Coronary artery (tissue), 2 donors: ENCODE data around the gene NUDT8.
"Not testable (repeated sequence)": the region's sequence is repeated elsewhere in the genome, so short reads cannot be mapped to it uniquely, and the experiment has no call there.

Experiments
- DNase-seq: peaks from one replicate; pipeline ENCODE4 v3.0.0-alpha.2; 2017; ENCODE audit warnings: low spot score
- H3K27ac ChIP-seq, 2 donors: fragments of 200-600 bp; sonication (generic); one replicate each; pipeline ENCODE4 v1.5.1; 2016 to 2019
- H3K4me3 ChIP-seq: fragments of 200-600 bp; sonication (generic); 2 replicates; pipeline ENCODE4 v1.5.1; 2016; ENCODE audit warnings: mild to moderate bottlenecking, moderate library complexity
- TF ChIP-seq, protein P1 (sequence below): fragments of 200-600 bp; sonication (generic); IDR thresholded peaks from one replicate; pipeline ENCODE4 v1.5.1; 2019; ENCODE audit warnings: antibody characterized with exemption

Gene NUDT8

DNA sequence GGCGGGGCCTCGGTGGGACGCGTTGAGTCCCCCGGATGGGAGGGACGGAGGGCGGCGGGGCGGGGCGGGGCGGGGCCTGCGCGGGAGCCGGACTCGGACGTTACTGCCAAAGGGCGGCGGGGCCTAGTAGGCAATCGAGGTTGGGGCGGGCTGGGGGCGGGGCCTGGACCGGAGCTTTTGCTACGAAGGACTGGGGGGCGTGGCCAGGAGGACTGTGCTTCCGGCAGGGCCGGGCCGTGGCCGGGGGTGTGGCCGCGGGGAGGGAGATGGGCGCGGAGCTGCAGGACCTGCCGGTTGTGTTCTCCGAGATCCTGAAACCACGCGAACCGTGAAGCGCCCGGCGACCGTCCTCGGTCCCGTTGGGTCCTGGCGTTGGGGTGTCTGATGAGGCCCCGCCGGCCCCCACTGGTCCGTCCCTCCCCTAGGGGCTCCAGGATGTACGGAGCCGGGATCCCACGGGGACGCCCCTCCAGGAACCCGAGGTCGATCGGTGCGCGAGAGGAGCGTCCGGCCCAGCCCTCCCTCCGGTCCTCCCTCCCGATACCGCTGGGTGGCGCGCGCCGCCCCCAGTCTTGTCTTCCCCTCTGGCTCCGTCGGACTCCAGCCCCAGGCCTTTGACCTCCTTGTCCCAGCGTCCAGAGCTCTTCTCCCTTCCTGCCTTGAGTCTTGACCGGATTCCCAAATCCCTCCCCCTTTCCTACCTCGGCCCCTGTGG is 648 bp upstream of the NUDT8 start:
- TF ChIP-seq, protein P1, sequence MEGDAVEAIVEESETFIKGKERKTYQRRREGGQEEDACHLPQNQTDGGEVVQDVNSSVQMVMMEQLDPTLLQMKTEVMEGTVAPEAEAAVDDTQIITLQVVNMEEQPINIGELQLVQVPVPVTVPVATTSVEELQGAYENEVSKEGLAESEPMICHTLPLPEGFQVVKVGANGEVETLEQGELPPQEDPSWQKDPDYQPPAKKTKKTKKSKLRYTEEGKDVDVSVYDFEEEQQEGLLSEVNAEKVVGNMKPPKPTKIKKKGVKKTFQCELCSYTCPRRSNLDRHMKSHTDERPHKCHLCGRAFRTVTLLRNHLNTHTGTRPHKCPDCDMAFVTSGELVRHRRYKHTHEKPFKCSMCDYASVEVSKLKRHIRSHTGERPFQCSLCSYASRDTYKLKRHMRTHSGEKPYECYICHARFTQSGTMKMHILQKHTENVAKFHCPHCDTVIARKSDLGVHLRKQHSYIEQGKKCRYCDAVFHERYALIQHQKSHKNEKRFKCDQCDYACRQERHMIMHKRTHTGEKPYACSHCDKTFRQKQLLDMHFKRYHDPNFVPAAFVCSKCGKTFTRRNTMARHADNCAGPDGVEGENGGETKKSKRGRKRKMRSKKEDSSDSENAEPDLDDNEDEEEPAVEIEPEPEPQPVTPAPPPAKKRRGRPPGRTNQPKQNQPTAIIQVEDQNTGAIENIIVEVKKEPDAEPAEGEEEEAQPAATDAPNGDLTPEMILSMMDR, result peak; percentile 51

DNA sequence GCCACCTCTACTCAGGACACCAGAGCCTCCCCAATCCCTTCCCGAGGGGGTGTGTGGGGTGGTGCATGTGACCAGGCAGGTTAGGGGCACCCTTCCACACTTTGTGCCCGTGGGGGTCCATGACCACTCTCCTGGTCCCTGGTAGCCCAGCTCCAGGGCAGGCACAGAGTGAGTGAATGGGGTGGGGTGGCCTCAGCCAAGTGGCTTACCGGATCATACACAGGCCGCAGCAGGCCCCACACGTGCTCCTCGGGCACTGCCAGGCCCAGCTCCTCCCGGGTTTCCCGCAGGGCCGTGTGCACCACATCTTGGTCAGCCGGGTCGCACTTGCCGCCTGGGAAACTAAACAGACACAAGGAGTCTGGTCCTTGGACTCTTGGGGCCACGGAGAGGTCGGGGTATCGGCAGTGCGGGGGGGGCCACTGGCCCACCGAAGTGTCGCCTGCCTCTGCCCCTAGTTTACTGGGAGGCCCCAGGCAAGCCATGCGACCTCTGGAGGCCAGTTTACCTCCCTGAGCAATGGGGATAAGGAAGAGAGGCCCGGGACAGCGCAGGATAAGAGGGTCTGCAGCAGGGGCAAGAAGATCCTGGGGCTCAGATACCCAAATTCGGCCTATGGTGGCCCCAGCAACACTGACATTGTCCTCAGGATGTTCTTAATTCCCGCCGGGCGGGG is 889 bp downstream of the NUDT8 start:
- Histone ChIP-seq H3K4me3 (peak overlapping the region; percentile 72), H3K27ac (peak overlapping the region; percentile 84 to 98)
- TF ChIP-seq, protein P1, result no peak
- no peak for DNase-seq

More for the DNA sequence above, 648 bp upstream of the NUDT8 start:
- peak overlapping the region; percentile 72 for H3K4me3 ChIP-seq
- H3K27ac ChIP-seq, result peak overlapping the region; percentile 84 to 98
- DNase-seq, result peak; percentile 100

DNA sequence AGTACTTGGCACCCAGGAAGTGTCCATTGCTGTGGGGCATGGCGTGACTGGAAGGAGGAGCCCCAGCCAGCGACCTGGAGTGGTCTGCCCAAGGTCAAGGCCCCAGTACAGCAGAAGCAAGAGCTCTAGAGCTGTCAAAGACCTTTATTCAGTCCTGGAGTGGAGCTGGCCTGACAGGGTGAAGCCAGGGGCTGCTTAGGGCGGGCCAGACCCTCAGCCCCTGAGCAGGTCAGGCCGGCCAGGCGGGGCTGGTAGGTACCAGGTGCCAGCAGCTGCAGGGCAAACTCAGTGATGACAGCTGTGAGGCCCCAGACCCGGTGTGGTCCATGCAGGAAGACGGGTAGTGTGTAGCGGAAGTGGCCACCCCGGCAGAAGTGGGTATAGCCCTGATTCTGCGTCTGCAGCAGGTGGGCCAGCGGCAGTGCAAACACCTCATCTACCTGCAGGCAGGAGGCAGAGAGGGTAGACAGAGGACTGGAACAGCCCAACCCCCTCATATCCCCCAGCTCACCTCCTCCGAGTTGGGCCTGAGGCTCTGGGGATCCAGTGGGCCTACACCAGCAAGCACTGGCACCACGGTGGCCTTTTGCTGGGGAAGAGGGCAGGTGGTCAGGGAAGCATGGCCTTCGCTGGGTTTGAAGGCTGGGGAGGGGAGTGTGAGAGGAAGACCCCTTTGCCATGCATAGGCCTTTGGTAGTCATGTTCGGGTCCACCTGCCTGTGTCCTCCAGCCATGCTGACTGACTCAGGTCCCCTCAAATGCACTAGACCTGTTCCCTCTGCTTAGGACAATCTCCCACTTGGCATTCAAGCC is 1.7 kb downstream of the NUDT8 start:
- DNase-seq, result no peak
- Histone ChIP-seq H3K27ac (no peak overlapping the region), H3K4me3 (no peak overlapping the region)
- TF ChIP-seq, protein P1, result no peak

DNA sequence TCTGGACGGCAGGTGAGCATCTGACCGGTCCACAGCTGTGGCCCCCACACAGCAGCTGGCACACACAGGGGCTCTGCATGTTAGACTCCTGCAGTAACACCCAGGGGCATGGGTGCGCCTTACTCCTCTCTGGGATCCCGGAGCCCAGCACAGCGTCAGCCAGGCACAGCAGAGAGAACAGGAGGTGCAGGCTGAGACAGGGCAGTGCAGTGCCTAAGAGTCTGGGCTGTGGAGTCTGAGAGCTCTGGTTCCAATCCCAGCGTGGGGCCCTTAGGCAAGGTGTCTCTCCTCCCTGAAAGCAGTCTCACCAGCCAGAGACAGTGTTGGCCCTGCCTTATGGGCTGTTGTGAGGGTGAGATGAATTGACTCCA is 2.3 kb downstream of the NUDT8 start:
- no peak for DNase-seq
- TF ChIP-seq, protein P1, result no peak
- no peak overlapping the region for H3K27ac ChIP-seq
- H3K4me3 ChIP-seq, result no peak overlapping the region

DNA sequence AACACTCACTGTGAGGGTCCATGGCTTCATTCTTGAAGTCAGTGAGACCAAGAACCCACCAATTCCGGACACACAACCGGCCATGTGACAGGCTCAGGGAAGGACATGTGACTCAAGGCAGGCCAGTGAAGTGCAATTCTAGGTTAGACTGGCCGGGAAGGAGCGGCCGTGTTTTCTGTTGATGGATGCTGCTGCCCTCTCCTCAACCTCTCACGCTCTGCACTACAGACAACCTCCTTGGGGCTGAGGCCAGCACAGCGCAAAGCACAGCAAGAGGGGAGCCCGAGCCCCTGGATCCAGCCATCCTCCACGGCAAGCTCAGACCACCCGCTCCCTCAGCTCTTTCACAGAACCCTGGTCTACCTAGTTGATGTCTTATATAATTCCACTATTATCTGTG is 2.8 kb downstream of the NUDT8 start:
- no peak overlapping the region for H3K27ac ChIP-seq
- no peak overlapping the region for H3K4me3 ChIP-seq
- DNase-seq, result no peak
- TF ChIP-seq, protein P1, result no peak

DNA sequence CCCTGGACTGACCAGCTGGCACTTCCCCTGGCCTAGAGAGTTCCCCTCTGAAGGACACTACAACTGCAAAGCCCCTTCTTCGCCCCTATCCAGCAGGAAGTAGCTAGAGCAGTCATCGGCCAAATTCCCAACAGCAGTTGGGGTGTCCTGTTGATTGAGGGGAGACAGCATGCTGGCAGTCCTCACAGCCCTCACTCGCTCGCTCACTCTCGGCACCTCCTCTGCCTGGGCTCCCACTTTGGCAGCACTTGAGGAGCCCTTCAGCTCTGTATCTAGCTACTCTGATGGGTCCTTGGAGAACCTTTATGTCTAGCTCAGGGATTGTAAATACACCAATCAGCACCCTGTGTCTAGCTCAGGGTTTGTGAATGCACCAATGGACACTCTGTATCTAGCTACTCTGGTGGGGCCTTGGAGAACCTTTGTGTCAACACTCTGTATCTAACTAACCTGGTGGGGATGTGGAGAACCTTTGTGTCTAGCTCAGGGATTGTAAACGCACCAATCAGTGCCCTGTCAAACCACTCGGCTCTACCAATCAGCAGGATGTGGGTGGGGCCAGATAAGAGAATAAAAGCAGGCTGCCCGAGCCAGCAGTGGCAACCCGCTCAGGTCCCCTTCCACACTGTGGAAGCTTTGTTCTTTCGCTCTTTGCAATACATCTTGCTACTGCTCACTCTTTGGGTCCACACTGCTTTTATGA is 3.5 kb downstream of the NUDT8 start:
- not testable (repeated sequence) for DNase-seq, H3K4me3 ChIP-seq, H3K27ac ChIP-seq

DNA sequence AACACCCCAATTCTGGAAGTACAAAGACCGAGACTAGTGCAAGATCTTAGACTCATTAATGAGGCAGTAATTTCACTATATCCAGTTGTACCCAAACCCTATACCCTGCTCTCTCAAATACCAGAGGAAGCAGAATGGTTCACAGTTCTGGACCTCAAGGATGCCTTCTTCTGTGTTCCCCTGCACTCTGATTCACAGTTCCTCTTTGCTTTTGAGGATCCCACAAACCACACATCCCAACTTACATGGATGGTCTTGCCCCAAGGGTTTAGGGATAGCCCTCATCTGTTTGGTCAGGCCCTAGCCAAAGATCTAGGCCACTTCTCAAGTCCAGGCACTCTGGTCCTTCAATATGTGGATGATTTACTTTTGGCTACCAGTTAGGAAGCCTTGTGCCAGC is 5.9 kb downstream of the NUDT8 start:
- H3K27ac ChIP-seq, DNase-seq, H3K4me3 ChIP-seq: not testable (repeated sequence)

DNA sequence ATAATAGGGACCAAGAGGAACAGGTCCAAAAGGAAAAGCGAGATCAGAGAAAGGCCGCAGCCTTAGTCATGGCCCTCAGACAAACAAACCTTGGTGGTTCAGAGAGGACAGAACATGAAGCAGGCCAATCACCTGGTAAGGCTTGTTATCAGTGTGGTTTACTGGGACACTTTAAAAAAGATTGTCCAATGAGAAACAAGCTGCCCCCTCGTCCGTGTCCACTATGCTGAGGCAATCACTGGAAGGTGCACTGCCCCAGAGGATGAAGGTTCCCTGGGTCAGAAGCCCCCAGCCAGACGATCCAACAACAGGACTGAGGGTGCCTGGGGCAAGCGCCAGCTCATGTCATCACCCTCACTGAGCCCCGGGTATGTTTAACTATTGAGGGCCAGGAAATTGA is 6.8 kb downstream of the NUDT8 start:
- not testable (repeated sequence) for DNase-seq, H3K27ac ChIP-seq, H3K4me3 ChIP-seq

DNA sequence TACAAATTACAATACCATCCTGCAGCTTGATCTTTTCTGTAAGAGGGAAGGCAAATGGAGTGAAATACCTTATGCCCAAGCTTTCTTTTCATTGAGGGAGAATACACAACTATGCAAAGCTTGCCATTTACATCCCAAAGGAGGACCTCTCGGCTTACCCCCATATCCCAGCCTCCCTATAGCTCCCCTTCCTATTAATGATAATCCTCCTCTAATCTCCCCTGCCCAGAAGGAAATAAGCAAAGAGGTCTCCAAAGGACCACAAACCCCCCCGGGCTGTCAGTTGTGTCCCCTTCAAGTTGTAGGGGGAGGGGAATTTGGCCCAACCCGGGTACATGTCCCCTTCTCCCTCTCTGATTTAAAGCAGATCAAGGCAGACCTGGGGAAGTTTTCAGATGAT is 7.8 kb downstream of the NUDT8 start:
- not testable (repeated sequence) for H3K27ac ChIP-seq, H3K4me3 ChIP-seq, DNase-seq

DNA sequence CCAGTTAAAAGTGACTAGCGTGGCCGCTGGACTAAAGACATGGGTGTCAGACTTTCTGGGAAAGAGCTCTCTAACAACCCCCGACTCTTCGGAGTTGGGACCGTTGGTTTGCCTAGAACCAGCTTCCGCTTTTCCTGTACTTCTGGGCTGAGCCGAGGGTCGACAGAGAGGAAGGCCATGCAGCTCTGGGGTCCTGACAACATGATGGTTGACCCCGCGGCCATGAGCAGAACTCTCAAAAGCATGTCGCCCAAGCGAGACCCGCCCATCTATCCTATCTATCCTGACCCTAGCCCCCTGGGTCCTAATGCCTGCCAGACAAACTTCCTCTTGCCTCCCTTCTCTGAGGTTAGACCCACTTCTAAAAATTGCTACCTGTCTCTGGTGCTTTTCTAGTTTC is 9.1 kb downstream of the NUDT8 start:
- not testable (repeated sequence) for H3K27ac ChIP-seq, H3K4me3 ChIP-seq, DNase-seq

DNA sequence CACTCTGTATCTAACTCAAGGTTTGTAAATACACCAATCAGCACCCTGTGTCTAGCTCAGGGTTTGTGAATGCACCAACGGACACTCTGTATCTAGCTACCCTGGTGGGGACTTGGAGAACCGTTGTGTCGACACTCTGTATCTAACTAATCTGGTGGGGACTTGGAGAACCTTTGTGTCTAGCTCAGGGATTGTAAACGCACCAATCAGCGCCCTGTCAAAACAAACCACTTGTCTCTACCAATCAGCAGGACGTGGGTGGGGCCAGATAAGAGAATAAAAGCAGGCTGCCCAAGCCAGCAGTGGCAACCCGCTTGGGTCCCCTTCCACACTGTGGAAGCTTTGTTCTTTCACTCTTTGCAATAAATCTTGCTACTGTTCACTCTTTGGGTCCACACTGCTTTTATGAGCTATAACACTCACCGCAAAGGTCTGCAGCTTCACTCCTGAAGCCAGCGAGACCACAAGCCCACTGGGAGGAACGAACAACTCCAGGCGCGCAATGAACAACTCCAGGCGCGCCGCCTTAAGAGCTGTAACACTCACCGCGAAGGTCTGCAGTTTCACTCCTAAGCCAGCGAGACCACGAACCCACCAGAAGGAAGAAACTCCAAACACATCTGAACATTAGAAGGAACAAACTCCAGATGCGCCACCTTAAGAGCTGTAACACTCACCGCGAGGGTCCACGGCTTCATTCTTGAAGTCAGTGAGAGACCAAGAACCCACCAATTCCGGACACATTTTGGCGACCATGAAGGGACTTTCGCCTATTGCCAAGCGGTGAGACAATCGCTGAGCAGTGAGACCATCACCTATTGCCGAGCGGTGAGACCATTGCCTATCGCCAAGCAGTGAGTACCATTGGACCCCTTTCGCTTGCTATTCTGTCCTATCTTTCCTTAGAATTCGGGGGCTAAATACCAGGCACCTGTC is 9.8 kb downstream of the NUDT8 start:
- DNase-seq, H3K27ac ChIP-seq, H3K4me3 ChIP-seq: not testable (repeated sequence)
